GM18519 (cell line): ENCODE results near the gene DAB2IP.
"Not testable (repeated sequence)": the region's sequence is repeated elsewhere in the genome, so short reads cannot be mapped to it uniquely, and the experiment has no call there.

ENCODE experiments used
- ATAC-seq: cut with Tn5 transposase; IDR thresholded peaks from one replicate; pipeline ENCODE4 v1.9.1; 2021; ENCODE audit warnings: mild to moderate bottlenecking, moderate library complexity; ENCODE audit not compliant: unreplicated experiment, low FRiP score

The DAB2IP gene

GRCh38 chr9:121641224-121641611 is 10.2 kb upstream of the DAB2IP start:
- no peak for ATAC-seq

GRCh38 chr9:121642758-121643157 is 8.7 kb upstream of the DAB2IP start:
- ATAC-seq = no peak

- ATAC-seq = no peak
These were observed 8.0 kb upstream of the DAB2IP start for GRCh38 chr9:121643473-121643872.

GRCh38 chr9:121644040-121644439 is 7.4 kb upstream of the DAB2IP start:
- not testable (repeated sequence) for ATAC-seq

- ATAC-seq = no peak
These were observed 6.4 kb upstream of the DAB2IP start for GRCh38 chr9:121645003-121645402.

- ATAC-seq = no peak
These were observed 5.3 kb upstream of the DAB2IP start for GRCh38 chr9:121645853-121646807.

- no peak for ATAC-seq
These were observed 4.4 kb upstream of the DAB2IP start for GRCh38 chr9:121646992-121647391.

- no peak for ATAC-seq
These were observed 3.3 kb upstream of the DAB2IP start for GRCh38 chr9:121648172-121648571.

GRCh38 chr9:121648799-121649198 is 2.6 kb upstream of the DAB2IP start:
- ATAC-seq = no peak

GRCh38 chr9:121649476-121650216 is 1.8 kb upstream of the DAB2IP start:
- ATAC-seq = no peak

- ATAC-seq = no peak
These were observed 1.0 kb upstream of the DAB2IP start for GRCh38 chr9:121650217-121651007.

GRCh38 chr9:121651008-121651294 is 483 bp upstream of the DAB2IP start:
- ATAC-seq = no peak

GRCh38 chr9:121652021-121652837 is 795 bp downstream of the DAB2IP start:
- no peak for ATAC-seq

- no peak for ATAC-seq
These were observed 1.4 kb downstream of the DAB2IP start for GRCh38 chr9:121652838-121653231.

GRCh38 chr9:121654499-121655140 is 3.2 kb downstream of the DAB2IP start:
- no peak for ATAC-seq

GRCh38 chr9:121655231-121655755 is 3.9 kb downstream of the DAB2IP start:
- ATAC-seq = no peak

GRCh38 chr9:121656941-121657470 is 5.6 kb downstream of the DAB2IP start:
- no peak for ATAC-seq

GRCh38 chr9:121658166-121658565 is 6.7 kb downstream of the DAB2IP start:
- ATAC-seq = no peak

GRCh38 chr9:121658591-121658990 is 7.2 kb downstream of the DAB2IP start:
- ATAC-seq = no peak
